Pulmonary artery endothelial cell (primary cell): ENCODE results near the gene ASCC1. TPM values are rescaled to one million over a fixed set of nuclear protein-coding genes. Genes with fewer than 3 reads are reported as not detected.
"Not testable (repeated sequence)": the region's sequence is repeated elsewhere in the genome, so short reads cannot be mapped to it uniquely, and the experiment has no call there.

Source experiments
- DNase-seq: peaks from one replicate; pipeline ENCODE4 v3.0.0-alpha.2; 2011; ENCODE audit warnings: low read depth, low spot score
- total RNA-seq: library from RNA; depleted of rRNA; stranded (reverse); fragments of >200 nt; gene quantifications from 2 replicates; pipeline ENCODE4 v1.2.3, GENCODE V29; 2014

Gene ASCC1
- total RNA-seq, 1 donor from 2014 or later, result 26.0 TPM

GRCh38 chr10:72249176-72249862 is 33.2 kb upstream of the ASCC1 start:
- DNase-seq, result not testable (repeated sequence)

GRCh38 chr10:72248468-72249151 is 32.5 kb upstream of the ASCC1 start:
- peak; percentile 68 for DNase-seq

GRCh38 chr10:72245949-72246525 is 30.0 kb upstream of the ASCC1 start:
- DNase-seq, result no peak

GRCh38 chr10:72244573-72245038 is 28.5 kb upstream of the ASCC1 start:
- DNase-seq, result no peak

- no peak for DNase-seq
Measured at GRCh38 chr10:72243822-72244437, 27.9 kb upstream of the ASCC1 start.

- DNase-seq, result peak; percentile 33
Measured at GRCh38 chr10:72242675-72243074, 26.6 kb upstream of the ASCC1 start.

GRCh38 chr10:72241691-72242252 is 25.7 kb upstream of the ASCC1 start:
- DNase-seq, result no peak

GRCh38 chr10:72240371-72240770 is 24.3 kb upstream of the ASCC1 start:
- DNase-seq, result no peak

GRCh38 chr10:72239409-72239808 is 23.3 kb upstream of the ASCC1 start:
- DNase-seq, result no peak

GRCh38 chr10:72238392-72239175 is 22.5 kb upstream of the ASCC1 start:
- DNase-seq, result no peak

- no peak for DNase-seq
Measured at GRCh38 chr10:72235544-72236279, 19.6 kb upstream of the ASCC1 start.

- no peak for DNase-seq
Measured at GRCh38 chr10:72234560-72235095, 18.6 kb upstream of the ASCC1 start.

GRCh38 chr10:72233621-72234020 is 17.5 kb upstream of the ASCC1 start:
- DNase-seq, result no peak

GRCh38 chr10:72229261-72230251 is 13.5 kb upstream of the ASCC1 start:
- DNase-seq, result no peak

GRCh38 chr10:72228318-72228751 is 12.3 kb upstream of the ASCC1 start:
- no peak for DNase-seq

- no peak for DNase-seq
Measured at GRCh38 chr10:72227826-72228225, 11.8 kb upstream of the ASCC1 start.

GRCh38 chr10:72226418-72227027 is 10.4 kb upstream of the ASCC1 start:
- DNase-seq, result no peak

- not testable (repeated sequence) for DNase-seq
Measured at GRCh38 chr10:72224191-72224590, 8.1 kb upstream of the ASCC1 start.
